HG02943 (cell line): ENCODE measurements around the gene ME1.
"Not testable (repeated sequence)": the region's sequence is repeated elsewhere in the genome, so short reads cannot be mapped to it uniquely, and the experiment has no call there.

Source experiments
- ATAC-seq: cut with Tn5 transposase; IDR thresholded peaks from one replicate; pipeline ENCODE4 v1.9.1; 2021; ENCODE audit warnings: mild to moderate bottlenecking, low read depth, moderate library complexity; ENCODE audit not compliant: unreplicated experiment

ME1 gene

GRCh38 chr6:83270971-83271719, 159.7 kb downstream of the ME1 start:
- no peak for ATAC-seq

- no peak for ATAC-seq
These were observed 165.5 kb downstream of the ME1 start for GRCh38 chr6:83265384-83265783.

GRCh38 chr6:83260577-83260976, 170.3 kb downstream of the ME1 start:
- ATAC-seq = no peak

- ATAC-seq = no peak
These were observed 172.3 kb downstream of the ME1 start for GRCh38 chr6:83258517-83258916.

- no peak for ATAC-seq
These were observed 173.1 kb downstream of the ME1 start for GRCh38 chr6:83257791-83258190.

- not testable (repeated sequence) for ATAC-seq
These were observed 174.1 kb downstream of the ME1 start for GRCh38 chr6:83256719-83257118.

- ATAC-seq = no peak
These were observed 178.1 kb downstream of the ME1 start for GRCh38 chr6:83252719-83253118.

- no peak for ATAC-seq
These were observed 180.6 kb downstream of the ME1 start for GRCh38 chr6:83250235-83250634.

- ATAC-seq = no peak
These were observed 183.4 kb downstream of the ME1 start for GRCh38 chr6:83247471-83247870.

- ATAC-seq = no peak
These were observed 199.7 kb downstream of the ME1 start for GRCh38 chr6:83231146-83231545.

GRCh38 chr6:83226517-83226916, 204.3 kb downstream of the ME1 start:
- no peak for ATAC-seq

- ATAC-seq = no peak
These were observed 208.9 kb downstream of the ME1 start for GRCh38 chr6:83221889-83222479.

GRCh38 chr6:83221276-83221675, 209.6 kb downstream of the ME1 start:
- no peak for ATAC-seq

- ATAC-seq = no peak
These were observed 210.7 kb downstream of the ME1 start for GRCh38 chr6:83220121-83220520.

GRCh38 chr6:83218646-83219045, 212.2 kb downstream of the ME1 start:
- no peak for ATAC-seq

- ATAC-seq = no peak
These were observed 214.0 kb downstream of the ME1 start for GRCh38 chr6:83216806-83217205.

- ATAC-seq = peak; percentile 99
These were observed 215.5 kb downstream of the ME1 start for GRCh38 chr6:83215131-83216047.

GRCh38 chr6:83202031-83202430, 228.8 kb downstream of the ME1 start:
- ATAC-seq = no peak

- ATAC-seq = no peak
These were observed 231.0 kb downstream of the ME1 start for GRCh38 chr6:83199863-83200225.

- ATAC-seq = no peak
These were observed 231.5 kb downstream of the ME1 start for GRCh38 chr6:83199173-83199862.
